A673 (cell line): Measurements from ENCODE around the gene HSDL1. TPM values are rescaled to one million over a fixed set of nuclear protein-coding genes. Genes with fewer than 3 reads are reported as not detected.

Source experiments
- BruUV-seq: library from RNA; stranded (reverse); fragments of 400-500 nt; replicated peaks from 2 replicates; lab custom pipeline; 2021; lab: Mats Ljungman, UMichigan
- CTCF ChIA-PET: fragments of 300-600 bp; sonication (Branson Sonifier 250); formaldehyde crosslinking; loops from one replicate; lab custom pipeline; 2022; ENCODE audit warnings: antibody characterized with exemption; lab: Charles Lee
- POLR2A ChIA-PET: fragments of 300-600 bp; sonication (Branson Sonifier 250); formaldehyde crosslinking; loops from one replicate; lab custom pipeline; 2022; ENCODE audit warnings: antibody characterized with exemption; ENCODE audit not compliant: low non-redundant PET; lab: Charles Lee
- DNase-seq: peaks from one replicate; pipeline ENCODE4 v3.0.0-alpha.2; 2015; ENCODE audit warnings: low spot score
- H3K27ac ChIP-seq: fragments of 200-600 bp; sonication (generic); 2 replicates; pipeline ENCODE4 v1.5.1; 2016; ENCODE audit warnings: mixed run types, low read depth, mild to moderate bottlenecking, mixed read lengths, antibody characterized with exemption, low read length; ENCODE audit not compliant: poor library complexity, severe bottlenecking
- H3K27me3 ChIP-seq: fragments of 200-600 bp; sonication (generic); replicated peaks from 2 replicates; pipeline ENCODE4 v1.6.1; 2017; ENCODE audit warnings: mixed run types, low read depth, mild to moderate bottlenecking, mixed read lengths, antibody characterized with exemption, low read length; ENCODE audit not compliant: insufficient read depth, poor library complexity
- H3K36me3 ChIP-seq: fragments of 200-600 bp; sonication (generic); 2 replicates; pipeline ENCODE4 v1.6.1; 2016; ENCODE audit warnings: mixed run types, mild to moderate bottlenecking, mixed read lengths, antibody characterized with exemption, low read length; ENCODE audit not compliant: insufficient read depth, poor library complexity, severe bottlenecking
- H3K4me1 ChIP-seq: fragments of 200-600 bp; sonication (generic); 2 replicates; pipeline ENCODE4 v1.6.1; 2017; ENCODE audit warnings: mixed run types, mild to moderate bottlenecking, mixed read lengths, antibody characterized with exemption, low read length; ENCODE audit not compliant: insufficient read depth, poor library complexity, severe bottlenecking
- H3K4me3 ChIP-seq: fragments of 200-600 bp; sonication (generic); 2 replicates; pipeline ENCODE4 v1.5.1; 2016; ENCODE audit warnings: low read depth, mixed run types, mild to moderate bottlenecking, mixed read lengths, low read length; ENCODE audit not compliant: poor library complexity, severe bottlenecking
- H3K9me3 ChIP-seq: fragments of 200-600 bp; sonication (generic); 2 replicates; pipeline ENCODE4 v1.6.1; 2016; ENCODE audit warnings: mixed run types, low read depth, mild to moderate bottlenecking, mixed read lengths, antibody characterized with exemption, low read length; ENCODE audit not compliant: poor library complexity, severe bottlenecking
- EZH2 ChIP-seq: fragments of 200-600 bp; sonication (generic); IDR thresholded peaks from 2 replicates; pipeline ENCODE4 v1.6.1; 2017; ENCODE audit warnings: borderline replicate concordance, low read depth, mild to moderate bottlenecking, mixed read lengths, antibody characterized with exemption, low read length; ENCODE audit not compliant: poor library complexity, severe bottlenecking
- intact Hi-C: fragments of 100-400 bp; cut with micrococcal nuclease; formaldehyde crosslinking; loops from one replicate; pipeline ENCODE4 v1.10.0; 2022; ENCODE audit not compliant: unreplicated experiment
- total RNA-seq: library from RNA; stranded (reverse); gene quantifications from 2 replicates; pipeline ENCODE4 v1.2.3, GENCODE V29; 2021
- TF ChIP-seq, protein P1 (sequence below): fragments of 300-800, 200-600 bp; sonication (generic); conservative IDR thresholded peaks from 2 replicates; pipeline ENCODE4 v1.5.1; 2017; ENCODE audit warnings: low read depth, mild to moderate bottlenecking, antibody characterized with exemption, low read length, moderate library complexity, mixed read lengths

Gene HSDL1
- total RNA-seq, 1 experiment from 2014 or later, result 45.6 TPM

GRCh38 chr16:84184775-84185174 lies 39.8 kb upstream of the HSDL1 start:
- DNase-seq, result no peak
- Histone ChIP-seq H3K27me3 (no peaks in the 10 kb centered on the region), H3K4me1 (peaks cover 4% of the 10 kb centered on the region), H3K36me3 (peaks cover 8% of the 10 kb centered on the region), H3K9me3 (no peaks in the 10 kb centered on the region), H3K4me3 (no peak overlapping the region), H3K27ac (no peak overlapping the region)
- TF ChIP-seq EZH2, result no peak
- TF ChIP-seq, protein P1, sequence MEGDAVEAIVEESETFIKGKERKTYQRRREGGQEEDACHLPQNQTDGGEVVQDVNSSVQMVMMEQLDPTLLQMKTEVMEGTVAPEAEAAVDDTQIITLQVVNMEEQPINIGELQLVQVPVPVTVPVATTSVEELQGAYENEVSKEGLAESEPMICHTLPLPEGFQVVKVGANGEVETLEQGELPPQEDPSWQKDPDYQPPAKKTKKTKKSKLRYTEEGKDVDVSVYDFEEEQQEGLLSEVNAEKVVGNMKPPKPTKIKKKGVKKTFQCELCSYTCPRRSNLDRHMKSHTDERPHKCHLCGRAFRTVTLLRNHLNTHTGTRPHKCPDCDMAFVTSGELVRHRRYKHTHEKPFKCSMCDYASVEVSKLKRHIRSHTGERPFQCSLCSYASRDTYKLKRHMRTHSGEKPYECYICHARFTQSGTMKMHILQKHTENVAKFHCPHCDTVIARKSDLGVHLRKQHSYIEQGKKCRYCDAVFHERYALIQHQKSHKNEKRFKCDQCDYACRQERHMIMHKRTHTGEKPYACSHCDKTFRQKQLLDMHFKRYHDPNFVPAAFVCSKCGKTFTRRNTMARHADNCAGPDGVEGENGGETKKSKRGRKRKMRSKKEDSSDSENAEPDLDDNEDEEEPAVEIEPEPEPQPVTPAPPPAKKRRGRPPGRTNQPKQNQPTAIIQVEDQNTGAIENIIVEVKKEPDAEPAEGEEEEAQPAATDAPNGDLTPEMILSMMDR, result no peak
- intact Hi-C loops, result no loop called here
- BruUV-seq, result no TSS peak
- POLR2A ChIA-PET, result no interaction called here
- CTCF ChIA-PET, result no interaction called here

DNA sequence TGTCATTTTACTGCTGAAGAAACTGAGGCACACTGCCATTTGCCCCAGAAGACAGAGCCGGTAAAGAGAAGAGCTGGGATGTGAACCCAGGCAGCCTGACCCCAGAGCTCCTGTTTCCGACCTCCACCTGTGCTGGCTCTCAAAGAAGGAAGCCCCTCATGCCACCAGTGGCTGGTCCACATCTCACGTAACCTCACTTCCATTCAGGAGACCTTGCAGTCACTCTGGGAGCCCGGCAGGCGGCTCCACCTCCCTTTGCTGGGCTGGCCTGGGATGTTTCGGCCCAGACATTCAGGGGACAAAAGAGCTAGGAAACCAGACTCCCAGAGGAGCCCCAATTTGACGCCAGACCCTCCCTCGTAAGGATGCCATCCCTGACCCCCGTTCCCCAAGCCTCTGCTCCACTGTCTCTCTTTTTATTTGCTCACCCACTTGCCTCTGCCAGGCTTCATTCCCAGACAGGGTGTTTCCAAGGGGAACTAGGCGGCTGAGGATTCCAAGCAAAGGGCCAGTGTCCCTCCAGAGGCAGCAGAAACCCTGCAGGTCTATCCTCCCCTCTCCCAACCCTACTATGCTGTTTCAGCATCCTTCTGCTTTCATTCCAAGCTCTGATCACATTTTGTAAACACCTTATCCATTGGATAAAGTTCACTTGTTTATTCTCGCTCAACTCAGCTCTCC lies 39.1 kb upstream of the HSDL1 start:
- intact Hi-C loops, result no loop called here
- no peak overlapping the region for H3K27ac ChIP-seq
- DNase-seq, result no peak
- no peaks in the 10 kb centered on the region for H3K9me3 ChIP-seq
- no peaks in the 10 kb centered on the region for H3K27me3 ChIP-seq
- no peak for TF ChIP-seq EZH2
- TF ChIP-seq, protein P1, result no peak; the same call in 1 of the 2 replicates
- H3K4me3 ChIP-seq, result no peak overlapping the region
- peaks cover 4% of the 10 kb centered on the region for H3K4me1 ChIP-seq
- BruUV-seq, result no TSS peak
- ChIA-PET CTCF (interaction anchor here (0.6 kb wide), 1 partner anchor 24 kb away, joined by 4 read pairs; no protein-coding TSS in a partner anchor), POLR2A (no interaction called here)
- H3K36me3 ChIP-seq, result peaks cover 14% of the 10 kb centered on the region

GRCh38 chr16:84183572-84183875 lies 38.5 kb upstream of the HSDL1 start:
- no TSS peak for BruUV-seq
- H3K27ac ChIP-seq, result no peak overlapping the region
- POLR2A ChIA-PET, result no interaction called here

More at GRCh38 chr16:84183572-84183875, 38.5 kb upstream of the HSDL1 start:
- DNase-seq, result no peak
- Histone ChIP-seq H3K27me3 (no peaks in the 10 kb centered on the region), H3K9me3 (no peaks in the 10 kb centered on the region), H3K4me1 (peaks cover 4% of the 10 kb centered on the region), H3K36me3 (peaks cover 14% of the 10 kb centered on the region), H3K4me3 (no peak overlapping the region)
- CTCF ChIA-PET, result no interaction called here
- TF ChIP-seq EZH2, result no peak
- TF ChIP-seq, protein P1, result no peak
- intact Hi-C loops, result no loop called here
